ENCODE data around the gene MET. TPM values are rescaled to one million over a fixed set of nuclear protein-coding genes. Genes with fewer than 3 reads are reported as not detected.
"Not testable (repeated sequence)": the region's sequence is repeated elsewhere in the genome, so short reads cannot be mapped to it uniquely, and the experiment has no call there.

MET gene
- total RNA-seq, 1 donor from 2014 or later, result 34.2 TPM

DNA sequence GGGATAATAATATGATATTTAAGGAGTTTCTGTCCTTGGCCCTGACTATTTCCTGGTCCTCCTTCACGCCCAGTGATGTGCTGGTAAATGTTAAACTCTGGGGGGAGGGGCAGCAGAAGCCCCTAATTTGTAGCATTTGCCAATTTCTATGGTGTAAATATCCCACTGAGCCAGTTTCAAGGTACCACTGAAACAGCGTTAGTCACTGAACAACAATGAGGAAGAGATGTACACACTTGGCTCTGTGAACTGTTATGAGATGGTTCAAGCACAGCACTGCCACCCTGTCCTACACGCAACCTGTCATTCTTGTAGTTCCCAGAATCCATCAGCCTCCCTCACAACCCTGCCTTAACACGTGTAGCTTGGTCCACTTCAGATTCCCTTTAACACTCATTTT is 39.8 kb downstream of the MET start:
- TF ChIP-seq, protein P1, sequence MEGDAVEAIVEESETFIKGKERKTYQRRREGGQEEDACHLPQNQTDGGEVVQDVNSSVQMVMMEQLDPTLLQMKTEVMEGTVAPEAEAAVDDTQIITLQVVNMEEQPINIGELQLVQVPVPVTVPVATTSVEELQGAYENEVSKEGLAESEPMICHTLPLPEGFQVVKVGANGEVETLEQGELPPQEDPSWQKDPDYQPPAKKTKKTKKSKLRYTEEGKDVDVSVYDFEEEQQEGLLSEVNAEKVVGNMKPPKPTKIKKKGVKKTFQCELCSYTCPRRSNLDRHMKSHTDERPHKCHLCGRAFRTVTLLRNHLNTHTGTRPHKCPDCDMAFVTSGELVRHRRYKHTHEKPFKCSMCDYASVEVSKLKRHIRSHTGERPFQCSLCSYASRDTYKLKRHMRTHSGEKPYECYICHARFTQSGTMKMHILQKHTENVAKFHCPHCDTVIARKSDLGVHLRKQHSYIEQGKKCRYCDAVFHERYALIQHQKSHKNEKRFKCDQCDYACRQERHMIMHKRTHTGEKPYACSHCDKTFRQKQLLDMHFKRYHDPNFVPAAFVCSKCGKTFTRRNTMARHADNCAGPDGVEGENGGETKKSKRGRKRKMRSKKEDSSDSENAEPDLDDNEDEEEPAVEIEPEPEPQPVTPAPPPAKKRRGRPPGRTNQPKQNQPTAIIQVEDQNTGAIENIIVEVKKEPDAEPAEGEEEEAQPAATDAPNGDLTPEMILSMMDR (conservative IDR thresholded peaks at IDR 0.05), result no peak
- H3K9me3 Mint-ChIP-seq, result no peaks in the 10 kb centered on the region
- H3K4me1 Mint-ChIP-seq (ENCODE audit: unreplicated experiment), result peaks cover 29% of the 10 kb centered on the region
- no peak overlapping the region for H3K4me3 Mint-ChIP-seq
- H3K27ac Mint-ChIP-seq, result no peak overlapping the region
- no peak for DNase-seq (ENCODE audit: extremely low spot score, unreplicated experiment)
- no peaks in the 10 kb centered on the region for H3K27me3 Mint-ChIP-seq
- H3K36me3 Mint-ChIP-seq, result peaks cover 5% of the 10 kb centered on the region

DNA sequence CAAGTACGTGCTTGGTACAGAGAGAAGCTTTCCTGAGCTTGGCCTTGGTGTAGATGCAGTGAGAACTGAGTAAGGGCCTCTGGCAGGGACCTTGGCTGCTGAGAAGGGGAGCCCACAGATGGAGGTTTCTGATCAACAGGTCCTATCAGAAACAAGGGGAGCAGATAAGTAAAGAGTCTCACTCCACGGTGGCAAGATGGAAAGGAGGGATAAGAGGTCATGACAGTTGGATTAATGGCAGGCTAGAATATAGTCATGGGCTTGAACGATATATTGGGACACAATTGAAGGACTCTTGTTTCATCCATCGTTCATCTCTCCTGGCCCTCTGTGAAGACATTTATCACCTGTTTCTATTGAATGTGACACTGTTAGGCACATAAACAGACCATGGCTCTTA is 41.5 kb downstream of the MET start:
- Mint-ChIP-seq H3K36me3 (peaks cover 5% of the 10 kb centered on the region), H3K27me3 (no peaks in the 10 kb centered on the region), H3K27ac (no peak overlapping the region), H3K4me1 (ENCODE audit: unreplicated experiment) (peaks cover 28% of the 10 kb centered on the region), H3K4me3 (no peak overlapping the region), H3K9me3 (no peaks in the 10 kb centered on the region)
- TF ChIP-seq, protein P1 (conservative IDR thresholded peaks at IDR 0.05), result no peak
- DNase-seq (ENCODE audit: extremely low spot score, unreplicated experiment), result no peak

DNA sequence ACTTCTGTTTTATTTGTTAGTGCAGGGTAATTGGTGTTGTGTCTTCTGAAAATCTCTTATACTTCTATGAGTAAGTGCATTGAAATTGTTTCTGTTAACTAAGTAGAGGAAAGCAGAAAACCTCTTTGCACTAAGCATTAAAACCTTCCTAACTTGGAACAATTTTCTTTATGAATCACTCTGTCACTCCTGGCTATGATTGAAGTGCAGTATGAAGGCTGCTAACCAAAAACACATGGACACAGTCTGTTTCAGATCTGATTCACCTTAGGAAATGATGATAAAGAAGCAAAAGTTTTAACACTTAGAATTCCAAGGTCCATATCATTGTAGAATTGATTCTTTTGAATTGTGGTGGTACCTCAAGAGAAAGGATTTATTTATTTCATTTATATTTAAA is 41.9 kb downstream of the MET start:
- H3K27ac Mint-ChIP-seq, result no peak overlapping the region
- no peak overlapping the region for H3K4me3 Mint-ChIP-seq
- H3K9me3 Mint-ChIP-seq, result no peaks in the 10 kb centered on the region
- DNase-seq (ENCODE audit: extremely low spot score, unreplicated experiment), result no peak
- H3K4me1 Mint-ChIP-seq (ENCODE audit: unreplicated experiment), result peaks cover 26% of the 10 kb centered on the region
- TF ChIP-seq, protein P1 (conservative IDR thresholded peaks at IDR 0.05), result no peak
- H3K36me3 Mint-ChIP-seq, result peaks cover 5% of the 10 kb centered on the region
- no peaks in the 10 kb centered on the region for H3K27me3 Mint-ChIP-seq

DNA sequence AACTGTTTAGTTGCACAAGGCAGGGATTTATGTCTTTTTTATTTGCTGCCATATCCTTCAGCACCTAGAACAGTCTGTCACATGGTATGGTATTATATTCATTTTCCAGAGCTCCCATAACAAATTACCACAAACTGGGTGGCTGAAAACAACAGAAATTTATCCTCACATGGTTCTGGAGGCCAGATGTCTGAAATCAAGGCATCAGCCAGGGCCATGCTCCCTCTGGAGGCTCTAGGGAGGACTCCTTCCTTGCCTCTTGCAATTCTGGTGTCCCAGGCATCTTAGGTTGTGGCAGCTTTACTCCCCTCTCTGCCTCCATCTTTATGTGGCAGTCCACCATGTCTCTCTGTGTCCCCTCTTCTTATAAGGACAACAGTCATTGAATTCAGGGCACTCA is 43.1 kb downstream of the MET start:
- Mint-ChIP-seq H3K9me3 (no peaks in the 10 kb centered on the region), H3K36me3 (peaks cover 5% of the 10 kb centered on the region), H3K27me3 (no peaks in the 10 kb centered on the region), H3K4me1 (ENCODE audit: unreplicated experiment) (peaks cover 15% of the 10 kb centered on the region), H3K4me3 (no peak overlapping the region), H3K27ac (no peak overlapping the region)
- TF ChIP-seq, protein P1 (conservative IDR thresholded peaks at IDR 0.05), result no peak
- no peak for DNase-seq (ENCODE audit: extremely low spot score, unreplicated experiment)

DNA sequence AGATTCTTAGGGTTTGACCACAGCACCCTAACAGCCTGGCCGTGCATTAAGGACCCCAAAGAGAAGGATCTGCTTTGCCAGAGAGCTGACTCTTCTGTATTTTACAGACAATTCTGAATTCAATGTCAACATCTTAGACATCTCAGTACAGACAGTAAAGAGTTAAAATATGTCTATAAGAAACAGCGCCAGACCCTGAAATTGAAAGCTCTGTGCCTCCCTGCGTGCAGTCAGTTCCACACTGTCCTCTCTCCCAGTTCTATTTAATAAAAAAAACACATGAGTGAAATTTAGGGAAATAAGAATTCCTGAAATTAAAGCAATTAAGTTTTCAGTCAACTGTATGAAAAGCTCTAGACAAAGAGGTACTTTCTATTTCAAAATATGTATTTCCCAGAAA is 45.1 kb downstream of the MET start:
- Mint-ChIP-seq H3K4me3 (no peak overlapping the region), H3K27me3 (no peaks in the 10 kb centered on the region)

DNA sequence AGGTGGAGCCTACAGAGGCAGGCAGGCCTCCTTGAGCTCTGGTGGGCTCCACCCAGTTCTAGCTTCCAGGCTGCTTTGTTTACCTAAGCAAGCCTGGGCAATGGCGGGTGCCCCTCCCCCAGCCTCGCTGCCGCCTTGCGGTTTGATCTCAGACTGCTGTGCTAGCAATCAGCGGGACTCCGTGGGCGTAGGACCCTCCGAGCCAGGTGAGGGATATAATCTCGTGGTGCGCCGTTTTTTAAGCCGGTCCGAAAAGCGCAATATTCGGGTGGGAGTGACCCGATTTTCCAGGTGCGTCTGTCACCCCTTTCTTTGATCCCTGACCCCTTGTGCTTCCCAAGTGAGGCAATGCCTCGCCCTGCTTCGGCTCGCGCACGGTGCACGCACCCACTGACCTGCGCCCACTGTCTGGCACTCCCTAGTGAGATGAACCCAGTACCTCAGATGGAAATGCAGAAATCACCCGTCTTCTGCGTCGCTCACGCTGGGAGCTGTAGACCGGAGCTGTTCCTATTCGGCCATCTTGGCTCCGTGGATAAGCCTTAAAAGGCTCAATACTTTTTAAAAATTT is 52.0 kb downstream of the MET start:
- not testable (repeated sequence) for H3K36me3 Mint-ChIP-seq; H3K4me3 Mint-ChIP-seq; DNase-seq (ENCODE audit: extremely low spot score, unreplicated experiment); H3K9me3 Mint-ChIP-seq; H3K27me3 Mint-ChIP-seq; H3K4me1 Mint-ChIP-seq (ENCODE audit: unreplicated experiment)
- peak overlapping the region; percentile 18 for H3K27ac Mint-ChIP-seq

More for the DNA sequence above, 45.1 kb downstream of the MET start:
- DNase-seq (ENCODE audit: extremely low spot score, unreplicated experiment), result no peak
- H3K4me1 Mint-ChIP-seq (ENCODE audit: unreplicated experiment), result peaks cover 11% of the 10 kb centered on the region
- no peaks in the 10 kb centered on the region for H3K9me3 Mint-ChIP-seq
- H3K27ac Mint-ChIP-seq, result no peak overlapping the region
- peaks cover 2% of the 10 kb centered on the region for H3K36me3 Mint-ChIP-seq
- TF ChIP-seq, protein P1 (conservative IDR thresholded peaks at IDR 0.05), result no peak

Measured in type B pancreatic cell (in vitro differentiated cells).